Measurements from ENCODE around the gene MKLN1. TPM values are rescaled to one million over a fixed set of nuclear protein-coding genes. Genes with fewer than 3 reads are reported as not detected.

MKLN1 gene
- total and polyA plus RNA-seq, 2 of the 4 experiments (the other 2 are of a cell fraction): 17.5 to 52.0 TPM

GRCh38 chr7:131431289-131431688 lies 103.6 kb downstream of the MKLN1 start:
- peak; percentile 32; the same call in 1 of the 2 replicates for ATAC-seq (ENCODE audit: low read depth)
- CTCF ChIA-PET: interaction anchor here (0.6 kb wide), 1 partner anchor 77 kb away, joined by 6 read pairs; no protein-coding TSS in a partner anchor

More at GRCh38 chr7:131431289-131431688, 103.6 kb downstream of the MKLN1 start:
- no peak overlapping the region for H4K91ac ChIP-seq (ENCODE audit: insufficient read depth, low read depth, low read length)
- no peak overlapping the region for H3K4me3 ChIP-seq (ENCODE audit: insufficient read depth, low read depth, low read length)
- H3K4me1 ChIP-seq (ENCODE audit: control insufficient read depth, insufficient read depth, low read length): no peaks in the 10 kb centered on the region
- DNase-seq: peak; percentile 51
- no peak overlapping the region for H2BK120ac ChIP-seq (ENCODE audit: low read depth, low read length)
- H2AFZ ChIP-seq (replicated peaks; ENCODE audit: low read length, poor library complexity): no peak overlapping the region
- no peaks in the 10 kb centered on the region for H3K9me3 ChIP-seq (ENCODE audit: control insufficient read depth, insufficient read depth, low read length)
- no peak overlapping the region for H2BK5ac ChIP-seq (ENCODE audit: low read depth, low read length, poor library complexity, severe bottlenecking)
- H4K5ac ChIP-seq (ENCODE audit: low read depth, low read length): no peak overlapping the region
- BruUV-seq (replicated peaks): no TSS peak
- no peaks in the 10 kb centered on the region for H3K27me3 ChIP-seq (ENCODE audit: control insufficient read depth, insufficient read depth, low read length)
- no peak overlapping the region for H3K14ac ChIP-seq (replicated peaks; ENCODE audit: low read depth, low read length)
- no peak overlapping the region for H4K8ac ChIP-seq (ENCODE audit: low read depth in 2 of 2, low read length in 2 of 2)
- no peak overlapping the region for H2AK9ac ChIP-seq (replicated peaks; ENCODE audit: low read depth, low read length, poor library complexity)
- H3K4ac ChIP-seq (ENCODE audit: low read depth, low read length): no peak overlapping the region
- peaks cover 13 to 27% of the 10 kb centered on the region in 2 experiments; a peak in 2 of 4 replicates for H3K79me1 ChIP-seq (ENCODE audit: low read depth in 1 of 2, low read length in 2 of 2)
- no CpG with 5 or more reads among the region's 3 CpGs for WGBS, 2 experiments (ENCODE audit: extremely low coverage in 2 of 2, insufficient read length in 1 of 2)
- H3K18ac ChIP-seq (ENCODE audit: low read depth, low read length): no peak overlapping the region
- H3K9me1 ChIP-seq (ENCODE audit: insufficient read depth, low read length): peaks cover 5% of the 10 kb centered on the region; the same call in 1 of the 2 replicates
- dilution Hi-C loops (cut with HindIII; ENCODE audit: low sequenced_read_pairs, unreplicated experiment): no loop called here
- POLR2A ChIA-PET (ENCODE audit: unreplicated experiment): no interaction called here
- H3K4me2 ChIP-seq (ENCODE audit: low read depth, low read length): no peak overlapping the region
- H2AK5ac ChIP-seq (ENCODE audit: low read depth, low read length): no peak overlapping the region
- H2BK15ac ChIP-seq (ENCODE audit: low read depth, low read length): no peak overlapping the region
- no peak overlapping the region for H3K9ac ChIP-seq (ENCODE audit: low read depth, low read length)
- H3K36me3 ChIP-seq (ENCODE audit: control insufficient read depth, insufficient read depth, low read length): peaks cover 12% of the 10 kb centered on the region
- no peak overlapping the region for H3K56ac ChIP-seq (ENCODE audit: extremely low read depth, insufficient read depth, low read length)
- no peak overlapping the region for H3K23ac ChIP-seq (ENCODE audit: low read depth, low read length)
- H2BK20ac ChIP-seq (ENCODE audit: low read depth, low read length): no peak overlapping the region
- TF ChIP-seq FOS (IDR thresholded peaks at IDR 0.05; ENCODE audit: low read depth, low read length): no peak
- no peak for TF ChIP-seq NFE2L2 (IDR thresholded peaks at IDR 0.05; ENCODE audit: low read depth, low read length)
- no peak for TF ChIP-seq RAD21 (IDR thresholded peaks at IDR 0.05; ENCODE audit: low read length)
- TF ChIP-seq BHLHE40 (IDR thresholded peaks at IDR 0.05; ENCODE audit: low read depth, low read length): no peak
- no peak for TF ChIP-seq MXI1 (IDR thresholded peaks at IDR 0.05; ENCODE audit: borderline replicate concordance, low read depth, low read length)
- no peak for TF ChIP-seq MAZ (IDR thresholded peaks at IDR 0.05; ENCODE audit: borderline replicate concordance, low read depth, low read length)
- no peak for TF ChIP-seq ELK1 (IDR thresholded peaks at IDR 0.05; ENCODE audit: borderline replicate concordance, low read depth, low read length)
- H3K27ac ChIP-seq (ENCODE audit: insufficient read depth, low read length): no peak overlapping the region
- H4K20me1 ChIP-seq (ENCODE audit: insufficient read depth, low read length): no peaks in the 10 kb centered on the region
- intact Hi-C loops (cut with micrococcal nuclease): no loop called here
- in situ Hi-C loops (cut with MboI; ENCODE audit: low sequenced_read_pairs): no loop called here
